Neural cell (in vitro differentiated cells): ENCODE results near the gene NFATC3. TPM values are rescaled to one million over a fixed set of nuclear protein-coding genes. Genes with fewer than 3 reads are reported as not detected.
"Not testable (repeated sequence)": the region's sequence is repeated elsewhere in the genome, so short reads cannot be mapped to it uniquely, and the experiment has no call there.

Experiments used
- H2AFZ ChIP-seq: fragments of 200-600, 300-800 bp; sonication (generic), shearing (Covaris generic); 2 replicates; pipeline ENCODE4 v1.6.0; 2014; ENCODE audit warnings: low read depth, mild to moderate bottlenecking, antibody characterized with exemption, low read length, moderate library complexity
- H3F3A ChIP-seq: fragments of 200-600 bp; shearing (Covaris generic); 2 replicates; pipeline ENCODE4 v1.6.1; 2016; ENCODE audit warnings: mild to moderate bottlenecking, moderate library complexity, mixed read lengths, antibody characterized with exemption, low read length; ENCODE audit not compliant: insufficient read depth, poor library complexity, severe bottlenecking
- H3K27ac ChIP-seq: fragments of 200-600, 300-800 bp; sonication (generic), shearing (Covaris generic); 2 replicates; pipeline ENCODE4 v1.5.1; 2014; ENCODE audit warnings: mild to moderate bottlenecking, low read length, moderate library complexity
- H3K27me3 ChIP-seq: fragments of 300-800, 200-600 bp; sonication (generic), shearing (Covaris generic); 2 replicates; pipeline ENCODE4 v1.6.0; 2014; ENCODE audit warnings: mild to moderate bottlenecking, low read depth, low read length, moderate library complexity; ENCODE audit not compliant: insufficient read depth
- H3K36me3 ChIP-seq: fragments of 300-800, 200-600 bp; sonication (generic), shearing (Covaris generic); 2 replicates; pipeline ENCODE4 v1.5.1; 2014; ENCODE audit warnings: mild to moderate bottlenecking, antibody characterized with exemption, low read length, moderate library complexity; ENCODE audit not compliant: insufficient read depth
- H3K4me2 ChIP-seq: fragments of 300-800, 200-600 bp; sonication (generic), shearing (Covaris generic); 2 replicates; pipeline ENCODE4 v1.6.0; 2014; ENCODE audit warnings: mild to moderate bottlenecking, low read length
- H3K4me3 ChIP-seq: fragments of 300-800, 200-600 bp; sonication (generic), shearing (Covaris generic); 2 replicates; pipeline ENCODE4 v1.5.1; 2014; ENCODE audit warnings: mild to moderate bottlenecking, low read length, moderate library complexity
- H3K79me2 ChIP-seq: fragments of 200-600 bp; shearing (Covaris generic); replicated peaks from 2 replicates; pipeline ENCODE4 v1.6.0; 2014; ENCODE audit warnings: mild to moderate bottlenecking, low read length, moderate library complexity; ENCODE audit not compliant: insufficient read depth
- H3K9ac ChIP-seq: fragments of 300-800, 200-600 bp; sonication (generic), shearing (Covaris generic); 2 replicates; pipeline ENCODE4 v1.6.1; 2016; ENCODE audit warnings: mild to moderate bottlenecking, low read length, mixed read lengths
- H3K9me2 ChIP-seq: fragments of 200-600 bp; shearing (Covaris generic); 2 replicates; pipeline ENCODE4 v1.6.1; 2016; ENCODE audit warnings: mild to moderate bottlenecking, low read length, mixed read lengths; ENCODE audit not compliant: insufficient read depth
- H3K9me3 ChIP-seq: fragments of 200-600, 300-800 bp; sonication (generic), shearing (Covaris generic); 2 replicates; pipeline ENCODE4 v1.6.1; 2016; ENCODE audit warnings: mild to moderate bottlenecking, mixed run types, low read length, moderate library complexity, mixed read lengths
- H4K20me1 ChIP-seq: fragments of 200-600 bp; shearing (Covaris generic); 2 replicates; pipeline ENCODE4 v1.6.1; 2016; ENCODE audit warnings: mild to moderate bottlenecking, mixed run types; ENCODE audit not compliant: insufficient read depth
- CTCF ChIP-seq: fragments of 450-650 bp; IDR thresholded peaks from 2 replicates; pipeline ENCODE4 v1.5.1; 2014; ENCODE audit warnings: antibody characterized with exemption, mild to moderate bottlenecking, moderate library complexity; ENCODE audit not compliant: poor library complexity, severe bottlenecking
- EP300 ChIP-seq: fragments of 450-650 bp; conservative IDR thresholded peaks from 2 replicates; pipeline ENCODE4 v1.6.1; 2014; ENCODE audit warnings: antibody characterized with exemption, mild to moderate bottlenecking, moderate library complexity; ENCODE audit not compliant: poor library complexity, severe bottlenecking
- EZH2 ChIP-seq: fragments of 200-600, 300-800 bp; shearing (Covaris generic), sonication (generic); IDR thresholded peaks from 2 replicates; pipeline ENCODE4 v1.6.1; 2014; ENCODE audit warnings: antibody characterized with exemption, low read length, borderline replicate concordance, mild to moderate bottlenecking; ENCODE audit not compliant: insufficient read depth, poor library complexity, severe bottlenecking
- MXI1 ChIP-seq: fragments of 450-650 bp; conservative IDR thresholded peaks from 2 replicates; pipeline ENCODE4 v1.6.1; 2014; ENCODE audit warnings: antibody characterized with exemption, mild to moderate bottlenecking; ENCODE audit not compliant: poor library complexity, severe bottlenecking
- POLR2AphosphoS5 ChIP-seq: IDR thresholded peaks from 2 replicates; pipeline ENCODE4 v1.6.1; 2012
- RAD21 ChIP-seq: fragments of 450-650 bp; conservative IDR thresholded peaks from 2 replicates; pipeline ENCODE4 v1.6.1; 2014; ENCODE audit warnings: antibody characterized with exemption, mild to moderate bottlenecking, moderate library complexity
- REST ChIP-seq: IDR thresholded peaks from 2 replicates; pipeline ENCODE4 v1.6.1; 2012; ENCODE audit warnings: borderline replicate concordance
- SMC3 ChIP-seq: fragments of 450-650 bp; conservative IDR thresholded peaks from 2 replicates; pipeline ENCODE4 v1.6.1; 2014; ENCODE audit warnings: antibody characterized with exemption, mild to moderate bottlenecking, moderate library complexity; ENCODE audit not compliant: poor library complexity
- TAF1 ChIP-seq: IDR thresholded peaks from 2 replicates; pipeline ENCODE4 v1.6.1; 2012; ENCODE audit warnings: low read depth
- polyA plus RNA-seq: library from polyadenylated mRNA; depleted of rRNA; stranded (reverse); fragments of >200 nt; gene quantifications from 2 replicates; pipeline ENCODE4 v1.2.3, GENCODE V29; 2014

NFATC3 gene
- polyA plus RNA-seq, 1 donor from 2014 or later = 6.2 TPM

GRCh38 chr16:68155425-68155824 is 70.3 kb downstream of the NFATC3 start:
- no peak overlapping the region for H3K4me3 ChIP-seq
- no peaks in the 10 kb centered on the region for H3K9me3 ChIP-seq
- no peak overlapping the region for H3K4me2 ChIP-seq
- no peaks in the 10 kb centered on the region for H3K79me2 ChIP-seq
- H3F3A ChIP-seq = no peaks in the 10 kb centered on the region
- H3K9me2 ChIP-seq = no peaks in the 10 kb centered on the region
- H3K36me3 ChIP-seq = no peaks in the 10 kb centered on the region
- no peaks in the 10 kb centered on the region for H4K20me1 ChIP-seq
- no peak for TF ChIP-seq TAF1
- TF ChIP-seq CTCF = no peak
- TF ChIP-seq EZH2 = no peak
- no peak for TF ChIP-seq RAD21
- H3K27ac ChIP-seq = no peak overlapping the region
- H3K9ac ChIP-seq = no peak overlapping the region
- no peak overlapping the region for H2AFZ ChIP-seq
- no peaks in the 10 kb centered on the region for H3K27me3 ChIP-seq

GRCh38 chr16:68162413-68162812 is 77.2 kb downstream of the NFATC3 start:
- Histone ChIP-seq H3K4me3 (no peak overlapping the region), H4K20me1 (no peaks in the 10 kb centered on the region), H3K4me2 (no peak overlapping the region), H3K9me3 (no peaks in the 10 kb centered on the region), H3K9me2 (no peaks in the 10 kb centered on the region), H3F3A (no peaks in the 10 kb centered on the region), H3K36me3 (no peaks in the 10 kb centered on the region), H3K9ac (no peak overlapping the region), H3K79me2 (no peaks in the 10 kb centered on the region), H2AFZ (no peak overlapping the region), H3K27me3 (no peaks in the 10 kb centered on the region), H3K27ac (no peak overlapping the region)
- TF ChIP-seq SMC3 = no peak
- no peak for TF ChIP-seq MXI1
- TF ChIP-seq RAD21 = no peak

GRCh38 chr16:68163275-68163674 is 78.1 kb downstream of the NFATC3 start:
- H3K9ac ChIP-seq, H2AFZ ChIP-seq, H3K4me2 ChIP-seq, H3K36me3 ChIP-seq, H3K9me2 ChIP-seq, H3K27ac ChIP-seq, H3K27me3 ChIP-seq, H3F3A ChIP-seq, H3K79me2 ChIP-seq, H3K4me3 ChIP-seq, H4K20me1 ChIP-seq, H3K9me3 ChIP-seq: not testable (repeated sequence)

GRCh38 chr16:68166264-68166663 is 81.1 kb downstream of the NFATC3 start:
- H3K27ac ChIP-seq = no peak overlapping the region
- H3K79me2 ChIP-seq = no peaks in the 10 kb centered on the region
- H4K20me1 ChIP-seq = no peaks in the 10 kb centered on the region
- H3K4me3 ChIP-seq = no peak overlapping the region
- no peaks in the 10 kb centered on the region for H3F3A ChIP-seq
- H2AFZ ChIP-seq = no peak overlapping the region
- no peaks in the 10 kb centered on the region for H3K27me3 ChIP-seq
- no peaks in the 10 kb centered on the region for H3K9me2 ChIP-seq
- no peak for TF ChIP-seq EP300
- no peak for TF ChIP-seq REST
- no peak for TF ChIP-seq MXI1
- TF ChIP-seq SMC3 = no peak
- TF ChIP-seq RAD21 = no peak
- TF ChIP-seq EZH2 = no peak
- TF ChIP-seq TAF1 = no peak
- TF ChIP-seq POLR2AphosphoS5 = no peak
- TF ChIP-seq CTCF = no peak
- no peaks in the 10 kb centered on the region for H3K36me3 ChIP-seq
- H3K9me3 ChIP-seq = no peaks in the 10 kb centered on the region
- no peak overlapping the region for H3K9ac ChIP-seq
- no peak overlapping the region for H3K4me2 ChIP-seq
